GM12874 (cell line): Measurements from ENCODE around the gene RAD17.

Source experiments
- CTCF ChIP-seq: IDR thresholded peaks from 2 replicates; pipeline ENCODE4 v1.5.1; 2011; ENCODE audit warnings: low read depth, mild to moderate bottlenecking, control low read depth, low read length, moderate library complexity; ENCODE audit not compliant: insufficient read depth

The RAD17 gene

GRCh38 chr5:69369340-69370121 is at the start of gene RAD17, which contains the start of the genes AK6 and TAF9:
Gene RAD17 (plus strand): TSS chr5:69369818. CDS start chr5:69372209, 2,391 bp downstream.
Gene AK6 (minus strand): TSS chr5:69369520. CDS start chr5:69369490, 30 bp downstream.
Gene TAF9 (minus strand): TSS chr5:69369520. CDS start chr5:69365737, 3,783 bp downstream.
- TF ChIP-seq CTCF = no peak

GRCh38 chr5:69326365-69326764 is 43.3 kb upstream of the RAD17 start:
- no peak for TF ChIP-seq CTCF

- TF ChIP-seq CTCF = no peak
Measured at GRCh38 chr5:69329905-69330489, 39.6 kb upstream of the RAD17 start.

GRCh38 chr5:69331528-69332445 is 37.8 kb upstream of the RAD17 start:
- TF ChIP-seq CTCF = no peak

- TF ChIP-seq CTCF = peak; percentile 89
Measured at GRCh38 chr5:69334793-69335268, 34.8 kb upstream of the RAD17 start.

GRCh38 chr5:69335341-69335935 is 34.2 kb upstream of the RAD17 start:
- no peak for TF ChIP-seq CTCF
